Chondrocyte (in vitro differentiated cells): ENCODE data around the gene CNOT4. TPM values are rescaled to one million over a fixed set of nuclear protein-coding genes. Genes with fewer than 3 reads are reported as not detected.

Experiments
- DNase-seq: peaks from one replicate; pipeline ENCODE4 v3.0.0; 2021; ENCODE audit warnings: mixed read lengths, low spot score
- H3K27ac Mint-ChIP-seq: one replicate; pipeline ENCODE4 v1.8.0; 2021; ENCODE audit warnings: mild to moderate bottlenecking, moderate library complexity, mixed read lengths; ENCODE audit not compliant: unreplicated experiment
- H3K27me3 Mint-ChIP-seq: 2 replicates; pipeline ENCODE4 v1.8.0; 2021; ENCODE audit warnings: low read depth, mixed read lengths
- H3K36me3 Mint-ChIP-seq: 2 replicates; pipeline ENCODE4 v1.8.0; 2021; ENCODE audit warnings: low read depth, mixed read lengths
- H3K4me1 Mint-ChIP-seq: 2 replicates; pipeline ENCODE4 v1.8.0; 2021; ENCODE audit warnings: low read depth, mild to moderate bottlenecking, mixed read lengths
- H3K4me3 Mint-ChIP-seq: one replicate; pipeline ENCODE4 v1.8.0; 2021; ENCODE audit warnings: mild to moderate bottlenecking, moderate library complexity, mixed read lengths; ENCODE audit not compliant: unreplicated experiment
- H3K9me3 Mint-ChIP-seq: 2 replicates; pipeline ENCODE4 v1.8.0; 2021; ENCODE audit warnings: low read depth, mixed read lengths
- CTCF ChIP-seq: fragments of 200-600 bp; sonication (generic); IDR thresholded peaks from 2 replicates; pipeline ENCODE4 v1.5.0; 2021; ENCODE audit warnings: antibody characterized with exemption, mild to moderate bottlenecking, moderate library complexity
- total RNA-seq: library from RNA; stranded (reverse); gene quantifications from 3 replicates; pipeline ENCODE4 v1.2.1, GENCODE V29; 2021

Gene CNOT4
- total RNA-seq, 1 donor from 2014 or later: 17.8 TPM

GRCh38 chr7:135388616-135389015 is 121.3 kb downstream of the CNOT4 start:
- Mint-ChIP-seq H3K27me3 (no peaks in the 10 kb centered on the region), H3K27ac (no peak overlapping the region), H3K9me3 (no peaks in the 10 kb centered on the region), H3K4me1 (no peaks in the 10 kb centered on the region), H3K36me3 (peaks cover 2% of the 10 kb centered on the region), H3K4me3 (no peak overlapping the region)
- no peak for TF ChIP-seq CTCF
- no peak for DNase-seq

GRCh38 chr7:135386776-135387175 is 123.1 kb downstream of the CNOT4 start:
- Mint-ChIP-seq H3K4me3 (no peak overlapping the region), H3K27me3 (no peaks in the 10 kb centered on the region), H3K9me3 (no peaks in the 10 kb centered on the region), H3K4me1 (no peaks in the 10 kb centered on the region), H3K36me3 (no peaks in the 10 kb centered on the region), H3K27ac (no peak overlapping the region)
- TF ChIP-seq CTCF: no peak
- no peak for DNase-seq

- no peak overlapping the region for H3K27ac Mint-ChIP-seq
- no peaks in the 10 kb centered on the region for H3K36me3 Mint-ChIP-seq
- no peaks in the 10 kb centered on the region for H3K4me1 Mint-ChIP-seq
- H3K27me3 Mint-ChIP-seq: no peaks in the 10 kb centered on the region
- DNase-seq: no peak
- no peak overlapping the region for H3K4me3 Mint-ChIP-seq
- H3K9me3 Mint-ChIP-seq: no peaks in the 10 kb centered on the region
- no peak for TF ChIP-seq CTCF
Observed at GRCh38 chr7:135386181-135386580, 123.7 kb downstream of the CNOT4 start.

GRCh38 chr7:135385209-135385608 is 124.7 kb downstream of the CNOT4 start:
- H3K4me1 Mint-ChIP-seq: no peaks in the 10 kb centered on the region
- H3K27ac Mint-ChIP-seq: no peak overlapping the region
- H3K9me3 Mint-ChIP-seq: no peaks in the 10 kb centered on the region
- no peaks in the 10 kb centered on the region for H3K27me3 Mint-ChIP-seq
- no peaks in the 10 kb centered on the region for H3K36me3 Mint-ChIP-seq
- DNase-seq: no peak
- no peak for TF ChIP-seq CTCF
- H3K4me3 Mint-ChIP-seq: no peak overlapping the region

GRCh38 chr7:135383525-135384175 is 126.3 kb downstream of the CNOT4 start:
- no peaks in the 10 kb centered on the region for H3K4me1 Mint-ChIP-seq
- DNase-seq: no peak
- no peaks in the 10 kb centered on the region for H3K36me3 Mint-ChIP-seq
- no peaks in the 10 kb centered on the region for H3K27me3 Mint-ChIP-seq
- H3K4me3 Mint-ChIP-seq: no peak overlapping the region
- no peaks in the 10 kb centered on the region for H3K9me3 Mint-ChIP-seq
- no peak overlapping the region for H3K27ac Mint-ChIP-seq
- TF ChIP-seq CTCF: no peak
